B cell (primary cell): ENCODE measurements around the gene CDK13. TPM values are rescaled to one million over a fixed set of nuclear protein-coding genes. Genes with fewer than 3 reads are reported as not detected.
A peak's percentile ranks its signal among the peaks of the same experiment; 100 is the strongest.

Experiments
- ATAC-seq: fragments of 200-7000 bp; cut with Tn5 transposase; one replicate; pipeline ENCODE4 v1.10.0; 2021; ENCODE audit warnings: low read depth, mild to moderate bottlenecking, moderate number of reproducible peaks, moderate library complexity
- CTCF ChIA-PET: fragments of 350-600 bp; sonication (Branson Sonifier 250); formaldehyde crosslinking; loops from one replicate; lab custom pipeline; 2021; ENCODE audit warnings: antibody characterized with exemption, inconsistent platforms; lab: Charles Lee
- POLR2A ChIA-PET: fragments of 350-600 bp; sonication (Branson Sonifier 250); formaldehyde crosslinking; loops from one replicate; lab custom pipeline; 2021; ENCODE audit warnings: antibody characterized with exemption; lab: Charles Lee
- DNase-seq: peaks from one replicate; pipeline ENCODE4 v3.0.0; 2013
- H2AFZ ChIP-seq: 2 replicates; pipeline ENCODE4 v1.6.1; 2012; ENCODE audit warnings: mild to moderate bottlenecking, low read depth, low read length; ENCODE audit not compliant: insufficient read depth, poor library complexity, severe bottlenecking
- H3K27ac ChIP-seq, 2 donors: 1 replicate in 1 of 2; 2 replicates in 1 of 2; pipeline ENCODE4 v1.5.1; 2012 to 2013; ENCODE audit warnings: low read length in 2 of 2, mild to moderate bottlenecking in 2 of 2, moderate library complexity in 1 of 2
- H3K27me3 ChIP-seq, 4 experiments: fragments of 200-600 bp in 1 of 4; sonication (generic) in 1 of 4; replicated peaks in 1 of 4; 1 replicate in 2 of 4; 2 replicates in 2 of 4; pipeline versions ENCODE4 v1.6.1 to v1.7.0; 2013 to 2016; ENCODE audit warnings: low read length in 3 of 4, mild to moderate bottlenecking in 2 of 4, mixed read lengths in 1 of 4, moderate library complexity in 1 of 4; ENCODE audit not compliant: insufficient read depth in 4 of 4, control insufficient read depth in 3 of 4; ENCODE audit errors: control extremely low read depth in 1 of 4
- H3K36me3 ChIP-seq, 2 experiments: replicated peaks in 1 of 2; 1 replicate in 1 of 2; 2 replicates in 1 of 2; pipeline versions ENCODE4 v1.6.1 to v1.7.1; 2013; ENCODE audit warnings: low read length in 1 of 2; ENCODE audit not compliant: insufficient read depth in 2 of 2, control insufficient read depth in 1 of 2; ENCODE audit errors: control extremely low read depth in 1 of 2, extremely low read depth in 1 of 2
- H3K4me1 ChIP-seq, 2 donors: fragments of 200-600 bp in 1 of 2; sonication (generic) in 1 of 2; 1 replicate in 1 of 2; 2 replicates in 1 of 2; pipeline versions ENCODE4 v1.5.1 to v1.6.1; 2013 to 2017; ENCODE audit warnings: low read length in 2 of 2; ENCODE audit not compliant: control insufficient read depth in 2 of 2, insufficient read depth in 2 of 2
- H3K4me2 ChIP-seq: replicated peaks from 2 replicates; pipeline ENCODE3; 2012; ENCODE audit warnings: mild to moderate bottlenecking, low read depth, low read length; ENCODE audit not compliant: poor library complexity, severe bottlenecking
- H3K4me3 ChIP-seq, 5 experiments: fragments of 200-600 bp in 1 of 5; sonication (generic) in 1 of 5; 1 replicate in 3 of 5; 2 replicates in 2 of 5; pipeline versions ENCODE4 v1.5.1 to v1.7.0; 2011 to 2016; ENCODE audit warnings: low read length in 4 of 5, mild to moderate bottlenecking in 4 of 5, low read depth in 2 of 5, control low read depth in 1 of 5, moderate library complexity in 1 of 5; ENCODE audit not compliant: insufficient read depth in 1 of 5; ENCODE audit errors: control extremely low read depth in 1 of 5, extremely low read depth in 1 of 5
- H3K79me2 ChIP-seq: fragments of 200-600 bp; sonication (generic); one replicate; pipeline ENCODE4 v1.6.0; 2016; ENCODE audit warnings: low read length; ENCODE audit not compliant: control insufficient read depth, insufficient read depth
- H3K9ac ChIP-seq: fragments of 200-600 bp; sonication (generic); 2 replicates; pipeline ENCODE4 v1.6.1; 2017; ENCODE audit warnings: mild to moderate bottlenecking, low read length, moderate library complexity
- H3K9me3 ChIP-seq, 3 donors: one replicate each; pipeline versions ENCODE4 v1.6.1 to v1.7.1; 2013; ENCODE audit warnings: low read length in 2 of 3; ENCODE audit not compliant: control insufficient read depth in 2 of 3, insufficient read depth in 1 of 3; ENCODE audit errors: control extremely low read depth in 1 of 3
- H4K20me1 ChIP-seq: 2 replicates; pipeline ENCODE4 v1.6.0; 2012; ENCODE audit warnings: mild to moderate bottlenecking, low read length; ENCODE audit not compliant: insufficient read depth, control insufficient read depth, poor library complexity, severe bottlenecking
- H3K27ac Mint-ChIP-seq: one replicate; pipeline ENCODE4 v1.8.0; 2021; ENCODE audit warnings: mixed read lengths
- H3K27me3 Mint-ChIP-seq: one replicate; pipeline ENCODE4 v1.8.0; 2021; ENCODE audit warnings: mixed read lengths
- H3K4me1 Mint-ChIP-seq: one replicate; pipeline ENCODE4 v1.8.0; 2021; ENCODE audit warnings: mixed read lengths
- H3K4me3 Mint-ChIP-seq: one replicate; pipeline ENCODE4 v1.8.0; 2021; ENCODE audit warnings: mixed read lengths
- H3K9me3 Mint-ChIP-seq: one replicate; pipeline ENCODE4 v1.8.0; 2022; ENCODE audit warnings: mixed read lengths; ENCODE audit not compliant: insufficient read depth
- EZH2 ChIP-seq: IDR thresholded peaks from 2 replicates; pipeline ENCODE4 v1.6.1; 2012; ENCODE audit warnings: borderline replicate concordance, low read depth, mild to moderate bottlenecking, moderate library complexity, low read length; ENCODE audit not compliant: insufficient read depth, poor library complexity, severe bottlenecking
- WGBS: methylation state at CpG from one replicate; pipeline ENCODE4 v1.1.5; 2013; ENCODE audit warnings: missing lambda C conversion rate; ENCODE audit not compliant: insufficient coverage; 5-methylcytosine and 5-hydroxymethylcytosine counted together
- intact Hi-C: fragments of 100-400 bp; cut with micrococcal nuclease; formaldehyde crosslinking; loops from one replicate; pipeline ENCODE4 v1.10.0; 2022
- polyA plus RNA-seq: library from polyadenylated mRNA; depleted of rRNA; stranded (reverse); fragments of >200 nt; gene quantifications from 2 replicates; pipeline ENCODE4 v1.2.3, GENCODE V29; 2012
- total RNA-seq, 2 donors: library from RNA; stranded (reverse); fragments of 120-200 nt in 1 of 2; gene quantifications; 1 replicate in 1 of 2; 2 replicates in 1 of 2; pipeline versions ENCODE4 v1.2.3 to v1.2.4, GENCODE V29; 2013 to 2022
- TF ChIP-seq, protein P1 (sequence below): fragments of 200-600 bp; IDR thresholded peaks from one replicate; pipeline ENCODE4 v1.8.0; 2022; ENCODE audit warnings: antibody characterized with exemption, mild to moderate bottlenecking

CDK13 gene
- total and polyA plus RNA-seq, 2 donors (not counting 1 experiment from before 2014, with no cell fraction given), result 56.1 to 146 TPM

DNA sequence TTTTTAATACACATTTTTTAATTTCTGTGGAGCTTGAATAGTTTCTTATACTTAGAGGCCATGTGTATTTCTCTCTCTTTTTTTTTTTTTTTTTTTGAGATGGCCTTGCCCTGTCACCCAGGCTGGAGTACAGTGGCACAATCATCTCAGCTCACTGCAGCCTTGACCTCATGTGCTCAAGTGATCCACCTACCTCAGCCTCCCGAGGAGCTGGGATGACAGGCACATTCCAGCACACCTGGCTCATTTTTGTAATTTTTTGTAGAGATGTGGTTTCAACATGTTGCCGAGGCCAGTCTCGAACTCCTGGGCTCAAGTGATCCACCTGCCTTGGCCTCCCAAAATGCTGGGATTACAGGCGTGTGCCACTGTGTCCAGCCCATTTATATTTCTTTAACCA lies 64.3 kb downstream of the CDK13 start:
- Histone ChIP-seq H3K27me3 (no peaks in the 10 kb centered on the region), H3K4me1 (peaks cover 8 to 12% of the 10 kb centered on the region in 2 donors), H3K4me2 (no peak overlapping the region), H3K9ac (no peak overlapping the region), H4K20me1 (no peaks in the 10 kb centered on the region), H2AFZ (no peak overlapping the region), H3K79me2 (peaks cover 4% of the 10 kb centered on the region), H3K36me3 (peaks cover 5 to 26% of the 10 kb centered on the region in 2 experiments), H3K4me3 (no peak overlapping the region), H3K9me3 (no peaks in the 10 kb centered on the region), H3K27ac (no peak overlapping the region)
- Mint-ChIP-seq H3K4me3 (no peak overlapping the region), H3K27me3 (no peaks in the 10 kb centered on the region), H3K27ac (no peak overlapping the region), H3K9me3 (no peaks in the 10 kb centered on the region), H3K4me1 (peaks cover 16% of the 10 kb centered on the region)
- CTCF ChIA-PET, result interaction anchor here (1.0 to 3.1 kb wide), 4 partner anchors 38 to 118 kb away, joined by 3 to 11 read pairs (median 6); no protein-coding TSS in a partner anchor
- POLR2A ChIA-PET, result no interaction called here
- DNase-seq, result no peak
- TF ChIP-seq EZH2, result no peak
- TF ChIP-seq, protein P1, sequence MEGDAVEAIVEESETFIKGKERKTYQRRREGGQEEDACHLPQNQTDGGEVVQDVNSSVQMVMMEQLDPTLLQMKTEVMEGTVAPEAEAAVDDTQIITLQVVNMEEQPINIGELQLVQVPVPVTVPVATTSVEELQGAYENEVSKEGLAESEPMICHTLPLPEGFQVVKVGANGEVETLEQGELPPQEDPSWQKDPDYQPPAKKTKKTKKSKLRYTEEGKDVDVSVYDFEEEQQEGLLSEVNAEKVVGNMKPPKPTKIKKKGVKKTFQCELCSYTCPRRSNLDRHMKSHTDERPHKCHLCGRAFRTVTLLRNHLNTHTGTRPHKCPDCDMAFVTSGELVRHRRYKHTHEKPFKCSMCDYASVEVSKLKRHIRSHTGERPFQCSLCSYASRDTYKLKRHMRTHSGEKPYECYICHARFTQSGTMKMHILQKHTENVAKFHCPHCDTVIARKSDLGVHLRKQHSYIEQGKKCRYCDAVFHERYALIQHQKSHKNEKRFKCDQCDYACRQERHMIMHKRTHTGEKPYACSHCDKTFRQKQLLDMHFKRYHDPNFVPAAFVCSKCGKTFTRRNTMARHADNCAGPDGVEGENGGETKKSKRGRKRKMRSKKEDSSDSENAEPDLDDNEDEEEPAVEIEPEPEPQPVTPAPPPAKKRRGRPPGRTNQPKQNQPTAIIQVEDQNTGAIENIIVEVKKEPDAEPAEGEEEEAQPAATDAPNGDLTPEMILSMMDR, result no peak
- no peak for ATAC-seq
- WGBS, result no CpG with 5 or more reads among the region's 4 CpGs
- intact Hi-C loops, result no loop called here

DNA sequence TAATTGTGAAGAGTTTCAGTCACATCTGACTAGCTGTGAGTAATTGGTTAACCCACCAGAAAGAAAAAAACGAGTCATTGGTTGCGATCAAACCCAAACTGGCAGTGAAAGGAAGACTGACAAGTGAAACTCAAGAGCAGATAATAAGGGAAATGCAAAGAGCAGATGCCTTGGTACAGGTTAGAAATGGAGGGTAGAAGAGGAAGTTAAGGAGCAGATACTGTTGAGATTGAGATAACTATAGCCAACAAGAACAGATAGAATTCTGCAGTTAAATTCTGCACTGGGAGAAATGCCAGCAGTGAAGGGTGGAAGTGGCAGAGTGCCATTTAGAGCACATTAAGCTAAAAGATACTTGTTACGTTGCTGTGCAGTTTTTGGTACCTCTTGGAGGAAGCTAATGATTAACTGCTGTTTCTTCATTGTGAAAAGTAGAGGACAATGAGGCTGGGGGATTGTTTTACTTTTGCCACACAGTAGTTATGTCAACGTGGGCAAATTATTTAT lies 65.8 kb downstream of the CDK13 start:
- Histone ChIP-seq H3K79me2 (peaks cover 9% of the 10 kb centered on the region), H3K27me3 (no peaks in the 10 kb centered on the region), H3K9me3 (no peaks in the 10 kb centered on the region), H3K4me1 (peaks cover 8 to 12% of the 10 kb centered on the region in 2 donors), H3K36me3 (peaks cover 5 to 20% of the 10 kb centered on the region in 2 experiments), H3K27ac (peak overlapping the region in 1 of 2 donors; percentile 63), H3K4me3 (no peak overlapping the region), H2AFZ (peak overlapping the region; percentile 44), H4K20me1 (no peaks in the 10 kb centered on the region), H3K4me2 (peak overlapping the region; percentile 36), H3K9ac (no peak overlapping the region)
- H3K4me3 Mint-ChIP-seq, result no peak overlapping the region
- DNase-seq (peak; percentile 56), ATAC-seq (peak; percentile 86)
- no peaks in the 10 kb centered on the region for H3K9me3 Mint-ChIP-seq
- CTCF ChIA-PET, result interaction anchor here (0.5 to 3.1 kb wide), 6 partner anchors 20 to 119 kb away, joined by 3 to 11 read pairs (median 4); no protein-coding TSS in a partner anchor
- peaks cover 16% of the 10 kb centered on the region for H3K4me1 Mint-ChIP-seq
- TF ChIP-seq, protein P1, result no peak
- no peak for TF ChIP-seq EZH2
- 16% methylated on average over 2 of the region's 4 CpGs for WGBS
- H3K27me3 Mint-ChIP-seq, result no peaks in the 10 kb centered on the region
- intact Hi-C loops, result loop anchor here (5.0 kb wide), 1 partner anchor 64 kb away; the partner anchor contains the start of gene CDK13
- H3K27ac Mint-ChIP-seq, result peak overlapping the region; percentile 15
- POLR2A ChIA-PET, result no interaction called here
